ENCODE results near the gene NEGR1. TPM values are rescaled to one million over a fixed set of nuclear protein-coding genes. Genes with fewer than 3 reads are reported as not detected.

The NEGR1 gene
- polyA plus RNA-seq, 1 donor from 2014 or later, result 47.4 TPM

DNA sequence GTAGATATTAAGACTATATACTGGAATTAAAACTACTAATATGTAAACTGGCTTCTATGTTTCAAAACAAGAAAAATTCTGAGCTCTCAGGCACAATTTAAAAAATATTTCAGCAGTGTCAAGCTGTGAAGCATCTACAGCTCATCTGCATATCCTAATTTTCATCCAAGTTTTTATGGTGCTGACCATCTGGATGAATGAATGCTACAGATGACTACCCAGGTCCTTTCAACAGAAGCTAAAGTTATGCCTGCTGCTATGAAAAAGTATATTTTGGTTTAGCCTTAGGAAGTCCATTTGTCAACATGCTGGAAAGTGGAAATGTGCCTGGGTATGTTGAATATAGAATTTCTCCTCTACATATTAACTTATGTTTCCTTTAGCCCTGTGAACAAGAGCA is 206.9 kb downstream of the NEGR1 start:
- H3K27me3 ChIP-seq (ENCODE audit: insufficient read depth, low read depth, low read length), result no peaks in the 10 kb centered on the region
- H3K9me2 ChIP-seq (ENCODE audit: insufficient read depth, low read length), result no peaks in the 10 kb centered on the region
- TF ChIP-seq MXI1 (conservative IDR thresholded peaks at IDR 0.05; ENCODE audit: poor library complexity, severe bottlenecking), result no peak
- TF ChIP-seq TAF1 (IDR thresholded peaks at IDR 0.05; ENCODE audit: low read depth), result no peak
- no peak for TF ChIP-seq EZH2 (IDR thresholded peaks at IDR 0.05; ENCODE audit: borderline replicate concordance, insufficient read depth, low read length, poor library complexity, severe bottlenecking)
- TF ChIP-seq SMC3 (conservative IDR thresholded peaks at IDR 0.05; ENCODE audit: poor library complexity), result no peak
- no peak for TF ChIP-seq EP300 (conservative IDR thresholded peaks at IDR 0.05; ENCODE audit: poor library complexity, severe bottlenecking)
- TF ChIP-seq, protein P1, sequence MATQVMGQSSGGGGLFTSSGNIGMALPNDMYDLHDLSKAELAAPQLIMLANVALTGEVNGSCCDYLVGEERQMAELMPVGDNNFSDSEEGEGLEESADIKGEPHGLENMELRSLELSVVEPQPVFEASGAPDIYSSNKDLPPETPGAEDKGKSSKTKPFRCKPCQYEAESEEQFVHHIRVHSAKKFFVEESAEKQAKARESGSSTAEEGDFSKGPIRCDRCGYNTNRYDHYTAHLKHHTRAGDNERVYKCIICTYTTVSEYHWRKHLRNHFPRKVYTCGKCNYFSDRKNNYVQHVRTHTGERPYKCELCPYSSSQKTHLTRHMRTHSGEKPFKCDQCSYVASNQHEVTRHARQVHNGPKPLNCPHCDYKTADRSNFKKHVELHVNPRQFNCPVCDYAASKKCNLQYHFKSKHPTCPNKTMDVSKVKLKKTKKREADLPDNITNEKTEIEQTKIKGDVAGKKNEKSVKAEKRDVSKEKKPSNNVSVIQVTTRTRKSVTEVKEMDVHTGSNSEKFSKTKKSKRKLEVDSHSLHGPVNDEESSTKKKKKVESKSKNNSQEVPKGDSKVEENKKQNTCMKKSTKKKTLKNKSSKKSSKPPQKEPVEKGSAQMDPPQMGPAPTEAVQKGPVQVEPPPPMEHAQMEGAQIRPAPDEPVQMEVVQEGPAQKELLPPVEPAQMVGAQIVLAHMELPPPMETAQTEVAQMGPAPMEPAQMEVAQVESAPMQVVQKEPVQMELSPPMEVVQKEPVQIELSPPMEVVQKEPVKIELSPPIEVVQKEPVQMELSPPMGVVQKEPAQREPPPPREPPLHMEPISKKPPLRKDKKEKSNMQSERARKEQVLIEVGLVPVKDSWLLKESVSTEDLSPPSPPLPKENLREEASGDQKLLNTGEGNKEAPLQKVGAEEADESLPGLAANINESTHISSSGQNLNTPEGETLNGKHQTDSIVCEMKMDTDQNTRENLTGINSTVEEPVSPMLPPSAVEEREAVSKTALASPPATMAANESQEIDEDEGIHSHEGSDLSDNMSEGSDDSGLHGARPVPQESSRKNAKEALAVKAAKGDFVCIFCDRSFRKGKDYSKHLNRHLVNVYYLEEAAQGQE (IDR thresholded peaks at IDR 0.05; ENCODE audit: borderline replicate concordance), result no peak
- TF ChIP-seq CTCF (IDR thresholded peaks at IDR 0.05; ENCODE audit: poor library complexity, severe bottlenecking), result no peak
- TF ChIP-seq RAD21 (conservative IDR thresholded peaks at IDR 0.05), result no peak
- TF ChIP-seq POLR2AphosphoS5 (IDR thresholded peaks at IDR 0.05), result no peak
- H3K4me3 ChIP-seq (ENCODE audit: low read length), result no peak overlapping the region
- H3K36me3 ChIP-seq (ENCODE audit: insufficient read depth, low read length), result no peaks in the 10 kb centered on the region
- H3K79me2 ChIP-seq (replicated peaks; ENCODE audit: insufficient read depth, low read length), result no peaks in the 10 kb centered on the region
- no peak overlapping the region for H3K27ac ChIP-seq (ENCODE audit: low read length)
- H3F3A ChIP-seq (ENCODE audit: insufficient read depth, low read length, poor library complexity, severe bottlenecking), result no peaks in the 10 kb centered on the region
- no peak overlapping the region for H2AFZ ChIP-seq (ENCODE audit: low read depth, low read length)
- no peak overlapping the region for H3K9ac ChIP-seq (ENCODE audit: low read length)
- no peaks in the 10 kb centered on the region for H4K20me1 ChIP-seq (ENCODE audit: insufficient read depth)
- H3K4me2 ChIP-seq (ENCODE audit: low read length), result no peak overlapping the region
- H3K9me3 ChIP-seq (ENCODE audit: low read length), result no peaks in the 10 kb centered on the region

DNA sequence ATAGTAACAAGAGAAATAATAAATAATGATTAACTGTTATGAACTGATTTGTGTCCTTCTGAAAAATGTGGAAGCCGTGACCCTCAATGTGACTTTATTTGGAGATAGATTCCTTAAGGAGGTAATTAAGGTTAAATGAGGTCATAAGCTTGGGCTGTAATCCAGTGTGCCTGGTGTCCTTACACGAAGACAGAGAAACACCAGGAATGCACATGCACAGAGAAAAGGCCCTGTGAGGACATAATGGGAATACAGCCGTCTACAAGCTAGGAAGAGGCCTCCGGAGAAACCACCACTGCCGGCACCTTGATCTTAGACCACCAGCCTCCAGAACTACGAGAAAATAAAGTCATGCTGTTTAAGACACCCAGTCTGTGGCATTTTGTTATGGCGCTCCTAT is 215.9 kb downstream of the NEGR1 start:
- Histone ChIP-seq H3K9ac (ENCODE audit: low read length) (no peak overlapping the region), H3K4me3 (ENCODE audit: low read length) (no peak overlapping the region), H3K9me2 (ENCODE audit: insufficient read depth, low read length) (no peaks in the 10 kb centered on the region), H3K27me3 (ENCODE audit: insufficient read depth, low read depth, low read length) (no peaks in the 10 kb centered on the region), H2AFZ (ENCODE audit: low read depth, low read length) (no peak overlapping the region), H4K20me1 (ENCODE audit: insufficient read depth) (no peaks in the 10 kb centered on the region), H3F3A (ENCODE audit: insufficient read depth, low read length, poor library complexity, severe bottlenecking) (no peaks in the 10 kb centered on the region), H3K4me2 (ENCODE audit: low read length) (no peak overlapping the region), H3K27ac (ENCODE audit: low read length) (no peak overlapping the region), H3K9me3 (ENCODE audit: low read length) (no peaks in the 10 kb centered on the region), H3K79me2 (replicated peaks; ENCODE audit: insufficient read depth, low read length) (no peaks in the 10 kb centered on the region), H3K36me3 (ENCODE audit: insufficient read depth, low read length) (no peaks in the 10 kb centered on the region)
- TF ChIP-seq CTCF (IDR thresholded peaks at IDR 0.05; ENCODE audit: poor library complexity, severe bottlenecking) (no peak), EZH2 (IDR thresholded peaks at IDR 0.05; ENCODE audit: borderline replicate concordance, insufficient read depth, low read length, poor library complexity, severe bottlenecking) (no peak), TAF1 (IDR thresholded peaks at IDR 0.05; ENCODE audit: low read depth) (no peak), POLR2AphosphoS5 (IDR thresholded peaks at IDR 0.05) (no peak), SMC3 (conservative IDR thresholded peaks at IDR 0.05; ENCODE audit: poor library complexity) (no peak), EP300 (conservative IDR thresholded peaks at IDR 0.05; ENCODE audit: poor library complexity, severe bottlenecking) (no peak), RAD21 (conservative IDR thresholded peaks at IDR 0.05) (no peak), MXI1 (conservative IDR thresholded peaks at IDR 0.05; ENCODE audit: poor library complexity, severe bottlenecking) (no peak)
- TF ChIP-seq, protein P1 (IDR thresholded peaks at IDR 0.05; ENCODE audit: borderline replicate concordance), result no peak
